Measurements from ENCODE around the gene DNAH14.

GRCh38 chr1:225366552-225366951, 437.1 kb downstream of the DNAH14 start:
- TF ChIP-seq, protein P1, sequence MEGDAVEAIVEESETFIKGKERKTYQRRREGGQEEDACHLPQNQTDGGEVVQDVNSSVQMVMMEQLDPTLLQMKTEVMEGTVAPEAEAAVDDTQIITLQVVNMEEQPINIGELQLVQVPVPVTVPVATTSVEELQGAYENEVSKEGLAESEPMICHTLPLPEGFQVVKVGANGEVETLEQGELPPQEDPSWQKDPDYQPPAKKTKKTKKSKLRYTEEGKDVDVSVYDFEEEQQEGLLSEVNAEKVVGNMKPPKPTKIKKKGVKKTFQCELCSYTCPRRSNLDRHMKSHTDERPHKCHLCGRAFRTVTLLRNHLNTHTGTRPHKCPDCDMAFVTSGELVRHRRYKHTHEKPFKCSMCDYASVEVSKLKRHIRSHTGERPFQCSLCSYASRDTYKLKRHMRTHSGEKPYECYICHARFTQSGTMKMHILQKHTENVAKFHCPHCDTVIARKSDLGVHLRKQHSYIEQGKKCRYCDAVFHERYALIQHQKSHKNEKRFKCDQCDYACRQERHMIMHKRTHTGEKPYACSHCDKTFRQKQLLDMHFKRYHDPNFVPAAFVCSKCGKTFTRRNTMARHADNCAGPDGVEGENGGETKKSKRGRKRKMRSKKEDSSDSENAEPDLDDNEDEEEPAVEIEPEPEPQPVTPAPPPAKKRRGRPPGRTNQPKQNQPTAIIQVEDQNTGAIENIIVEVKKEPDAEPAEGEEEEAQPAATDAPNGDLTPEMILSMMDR (IDR thresholded peaks at IDR 0.05) = no peak
- TF ChIP-seq POLR2A (IDR thresholded peaks at IDR 0.05) = no peak
